ENCODE data around the gene USP47. TPM values are rescaled to one million over a fixed set of nuclear protein-coding genes. Genes with fewer than 3 reads are reported as not detected.

The USP47 gene
- total and polyA plus RNA-seq, 2 donors, result 37.6 to 170 TPM

Other genes with a start within 250 kb of the USP47 start
- 21.6 TPM for gene GALNT18, start 220.0 kb upstream of the USP47 start, total RNA-seq
- 33.2 TPM for gene GALNT18, start 220.0 kb upstream of the USP47 start, polyA plus RNA-seq
- gene DKK3, start 166.7 kb downstream of the USP47 start, total RNA-seq, result 173 TPM
- gene DKK3, start 166.7 kb downstream of the USP47 start, polyA plus RNA-seq, result 100 TPM